SH-SY5Y (cell line): Measurements from ENCODE around the gene KIF3B.

Experiments
- GATA2 ChIP-seq: IDR thresholded peaks from 2 replicates; pipeline ENCODE4 v1.6.1; 2011; ENCODE audit warnings: mild to moderate bottlenecking, low read depth, low read length
- GATA3 ChIP-seq: IDR thresholded peaks from 2 replicates; pipeline ENCODE4 v1.6.1; 2011; ENCODE audit warnings: low read depth, mild to moderate bottlenecking, low read length, moderate library complexity

- TF ChIP-seq GATA2: no peak
- TF ChIP-seq GATA3: no peak
Measured at GRCh38 chr20:32231847-32232246, 45.6 kb upstream of the KIF3B start.
